Measurements from ENCODE around the gene BRICD5.
A peak's percentile ranks its signal among the peaks of the same experiment; 100 is the strongest.

BRICD5 gene

DNA sequence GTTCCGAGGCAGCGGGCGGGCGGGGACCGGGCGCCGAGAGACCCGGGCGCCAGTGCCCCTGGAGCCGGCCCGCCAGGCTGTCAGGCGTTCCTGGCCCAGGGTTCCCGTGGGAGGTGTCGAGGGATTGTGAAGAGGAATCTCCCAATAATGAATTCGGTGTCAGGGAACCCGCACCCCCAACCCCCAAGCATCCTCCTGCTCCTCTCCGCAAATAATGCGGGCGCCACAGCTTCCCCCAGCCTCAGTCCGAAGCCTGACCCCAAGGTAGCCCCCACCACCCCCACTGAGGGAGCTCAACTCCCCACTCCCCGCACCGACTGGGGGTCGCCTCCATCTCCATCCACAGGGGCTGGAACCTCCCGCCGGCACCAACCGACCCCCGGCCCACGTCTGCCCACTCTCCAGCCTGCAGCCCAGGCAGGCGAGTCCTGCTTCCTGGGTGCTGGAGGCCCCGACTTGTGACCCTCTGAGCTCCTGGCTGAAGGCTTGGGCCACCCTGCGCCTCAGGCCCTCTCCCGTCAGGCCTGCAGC is 13.6 kb downstream of the BRICD5 start:
- no peak for DNase-seq (ENCODE audit: low read depth)
- no peak overlapping the region for H3K4me3 ChIP-seq (ENCODE audit: low read depth, low read length)
- TF ChIP-seq, protein P1, sequence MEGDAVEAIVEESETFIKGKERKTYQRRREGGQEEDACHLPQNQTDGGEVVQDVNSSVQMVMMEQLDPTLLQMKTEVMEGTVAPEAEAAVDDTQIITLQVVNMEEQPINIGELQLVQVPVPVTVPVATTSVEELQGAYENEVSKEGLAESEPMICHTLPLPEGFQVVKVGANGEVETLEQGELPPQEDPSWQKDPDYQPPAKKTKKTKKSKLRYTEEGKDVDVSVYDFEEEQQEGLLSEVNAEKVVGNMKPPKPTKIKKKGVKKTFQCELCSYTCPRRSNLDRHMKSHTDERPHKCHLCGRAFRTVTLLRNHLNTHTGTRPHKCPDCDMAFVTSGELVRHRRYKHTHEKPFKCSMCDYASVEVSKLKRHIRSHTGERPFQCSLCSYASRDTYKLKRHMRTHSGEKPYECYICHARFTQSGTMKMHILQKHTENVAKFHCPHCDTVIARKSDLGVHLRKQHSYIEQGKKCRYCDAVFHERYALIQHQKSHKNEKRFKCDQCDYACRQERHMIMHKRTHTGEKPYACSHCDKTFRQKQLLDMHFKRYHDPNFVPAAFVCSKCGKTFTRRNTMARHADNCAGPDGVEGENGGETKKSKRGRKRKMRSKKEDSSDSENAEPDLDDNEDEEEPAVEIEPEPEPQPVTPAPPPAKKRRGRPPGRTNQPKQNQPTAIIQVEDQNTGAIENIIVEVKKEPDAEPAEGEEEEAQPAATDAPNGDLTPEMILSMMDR (IDR thresholded peaks at IDR 0.05; ENCODE audit: low read depth, low read length, missing control alignments) = no peak

DNA sequence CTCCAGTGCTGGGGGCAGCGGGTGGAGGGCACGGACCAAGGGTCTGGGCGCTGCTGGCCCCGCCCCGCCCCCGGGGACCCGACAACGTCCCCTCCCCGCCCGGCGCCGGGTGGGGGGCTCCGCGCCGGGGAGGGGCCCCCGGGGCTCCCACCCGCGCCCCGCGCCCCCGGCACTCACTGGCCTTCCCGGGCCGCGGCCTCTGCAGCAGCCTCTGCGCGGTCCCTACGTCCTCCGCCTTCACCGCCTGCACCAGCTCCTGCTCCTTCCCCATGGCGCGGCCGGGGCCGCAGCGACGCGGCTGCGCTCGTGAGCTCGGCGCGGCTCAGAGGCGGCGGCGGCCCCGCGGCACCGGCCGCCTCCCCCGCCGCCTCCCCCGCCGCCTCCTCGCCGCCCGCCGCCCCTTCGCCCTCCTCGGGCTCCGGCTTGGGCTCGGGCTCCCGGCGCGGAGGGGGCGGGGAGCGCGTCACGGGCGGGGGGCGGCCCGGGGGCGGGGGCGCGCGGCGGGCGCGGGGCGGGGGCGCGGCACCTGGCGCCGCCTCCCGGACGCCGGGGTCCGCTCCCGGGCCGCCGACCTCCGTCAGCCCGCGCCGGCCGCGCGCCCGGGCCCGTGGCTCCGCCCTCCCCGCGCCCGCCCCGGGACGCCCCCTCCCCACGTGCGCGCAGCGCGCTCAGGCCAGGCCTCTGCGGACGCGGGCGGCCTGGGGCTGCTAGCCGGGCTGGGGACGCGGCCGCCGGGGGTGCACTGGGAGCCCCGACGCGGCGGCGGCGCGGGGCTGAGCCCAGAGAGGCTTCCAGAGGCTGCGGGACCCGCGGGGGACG is 14.3 kb downstream of the BRICD5 start, which contains the start of gene CASKIN1:
CASKIN1 (minus strand) TSS at position 444 of the 819 bp plus-strand sequence; CDS start at position 271, 173 bp downstream.
- no peak for DNase-seq (ENCODE audit: low read depth)
- TF ChIP-seq, protein P1 (IDR thresholded peaks at IDR 0.05; ENCODE audit: low read depth, low read length, missing control alignments) = no peak
- no peak within 1 kb of the TSS for H3K4me3 ChIP-seq (ENCODE audit: low read depth, low read length)

DNA sequence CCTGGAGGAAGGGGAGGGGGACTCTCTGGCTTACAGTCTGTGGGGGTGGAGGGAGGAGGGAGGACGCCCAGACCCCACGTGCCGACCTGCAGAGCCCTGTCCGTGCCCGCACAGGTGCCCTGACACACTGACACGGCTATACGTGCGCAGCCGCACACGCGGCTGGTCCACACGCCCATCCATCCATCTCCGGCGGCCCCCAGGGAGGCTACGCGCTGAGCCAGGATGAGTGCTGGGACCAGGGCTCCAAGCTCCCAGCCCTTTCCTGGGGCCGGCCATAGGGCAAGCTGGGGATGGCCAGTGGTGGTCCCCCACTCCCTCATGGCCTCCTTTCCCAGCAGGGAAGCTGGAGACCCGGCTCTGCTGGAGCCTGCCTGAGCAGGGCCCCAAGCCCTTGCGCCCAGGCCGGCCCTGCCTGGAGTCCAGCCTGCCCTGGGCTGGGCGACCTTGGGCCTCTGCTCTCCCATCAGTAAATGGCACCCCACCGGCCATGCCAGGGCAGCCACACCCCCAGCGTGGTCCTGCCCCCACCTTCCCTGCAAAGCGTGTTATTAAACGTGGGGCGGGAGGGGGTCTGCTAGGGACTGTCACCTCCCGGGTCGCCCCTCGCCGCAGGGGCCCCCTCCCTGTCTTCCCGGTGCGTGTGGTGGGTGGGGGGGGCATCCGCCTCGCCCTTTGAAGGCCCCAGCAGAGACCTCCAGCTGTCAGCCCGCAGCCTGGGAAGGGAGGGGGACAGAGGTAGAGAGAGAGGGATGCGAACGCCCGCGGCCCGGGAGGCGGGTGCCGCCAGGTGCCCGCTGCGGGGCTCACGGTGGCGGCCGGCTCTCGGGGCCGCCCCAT is 15.1 kb downstream of the BRICD5 start:
- H3K4me3 ChIP-seq (ENCODE audit: low read depth, low read length) = no peak overlapping the region
- no peak for DNase-seq (ENCODE audit: low read depth)
- TF ChIP-seq, protein P1 (IDR thresholded peaks at IDR 0.05; ENCODE audit: low read depth, low read length, missing control alignments) = no peak

DNA sequence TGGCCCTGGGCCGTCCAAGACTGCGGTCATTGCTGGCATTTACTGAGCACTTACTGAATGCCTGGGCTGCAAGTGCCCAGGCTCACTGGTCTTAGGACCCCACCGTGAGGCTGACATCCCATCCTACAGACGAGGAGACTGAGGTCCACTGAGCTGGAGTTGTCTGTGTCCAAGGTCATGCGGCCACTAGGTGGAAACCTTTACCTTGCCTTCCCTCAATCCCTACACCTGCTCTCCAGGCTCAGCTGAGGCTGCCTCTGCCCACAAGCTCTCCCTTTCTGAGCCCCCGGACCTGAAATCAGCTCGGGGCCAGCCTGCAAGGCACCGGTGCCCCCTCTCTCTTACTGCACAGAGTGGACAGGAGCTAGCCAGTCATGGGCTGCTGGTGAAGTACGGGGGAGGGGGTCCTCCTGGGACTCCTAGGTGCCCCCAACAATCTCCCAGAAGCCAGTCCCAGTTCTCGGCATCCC is 15.8 kb downstream of the BRICD5 start:
- peak; percentile 27 for DNase-seq (ENCODE audit: low read depth)
- H3K4me3 ChIP-seq (ENCODE audit: low read depth, low read length) = no peak overlapping the region
- TF ChIP-seq, protein P1 (IDR thresholded peaks at IDR 0.05; ENCODE audit: low read depth, low read length, missing control alignments) = peak; percentile 66

DNA sequence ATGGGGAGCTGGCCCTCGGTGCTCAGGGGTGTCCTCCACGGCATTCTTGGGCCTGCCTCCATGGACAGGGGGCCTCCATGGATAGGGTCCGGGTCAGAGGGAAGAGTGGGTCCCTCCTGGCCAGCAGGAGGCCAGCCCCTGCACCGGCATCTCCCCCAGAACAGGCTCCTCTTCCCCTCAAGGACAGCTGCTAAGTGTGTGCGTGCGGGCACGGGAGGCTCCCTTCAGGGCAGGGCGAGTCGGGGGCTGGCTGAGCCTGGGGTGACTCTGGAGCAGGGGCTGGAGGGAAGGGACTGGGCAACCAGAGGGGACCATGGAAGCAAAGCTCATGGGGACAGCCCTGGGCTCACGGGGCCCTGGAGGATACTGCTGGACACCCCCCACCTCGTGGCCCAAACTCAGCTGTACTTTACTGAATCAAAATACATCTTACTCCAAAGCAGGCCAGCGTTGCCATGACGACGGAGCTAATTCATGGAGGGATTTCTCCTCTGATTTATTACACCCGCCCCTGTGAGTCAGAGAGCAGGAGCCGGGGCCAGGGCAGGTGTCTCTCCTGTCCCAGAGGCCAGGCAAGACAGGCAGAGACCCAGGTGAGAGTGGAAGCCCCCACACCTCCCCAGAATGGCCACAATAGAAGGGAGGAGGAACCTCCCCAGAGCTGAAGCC is 16.4 kb downstream of the BRICD5 start:
- no peak for DNase-seq (ENCODE audit: low read depth)
- TF ChIP-seq, protein P1 (IDR thresholded peaks at IDR 0.05; ENCODE audit: low read depth, low read length, missing control alignments) = no peak
- H3K4me3 ChIP-seq (ENCODE audit: low read depth, low read length) = no peak overlapping the region

DNA sequence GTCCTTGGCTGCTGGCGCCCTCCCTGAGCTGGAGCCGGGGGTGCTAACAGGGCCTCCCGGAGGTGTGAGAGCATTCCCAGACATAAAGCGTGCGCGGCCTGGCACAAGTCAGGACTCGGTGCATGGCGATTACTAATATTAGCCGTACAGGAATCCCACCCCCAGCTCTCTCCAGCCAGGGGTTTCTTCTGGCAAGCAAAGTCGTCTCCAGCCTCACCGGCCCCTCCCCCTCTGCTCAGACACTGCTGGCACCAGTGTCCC is 19.3 kb downstream of the BRICD5 start:
- TF ChIP-seq, protein P1 (IDR thresholded peaks at IDR 0.05; ENCODE audit: low read depth, low read length, missing control alignments) = no peak
- no peak for DNase-seq (ENCODE audit: low read depth)
- H3K4me3 ChIP-seq (ENCODE audit: low read depth, low read length) = no peak overlapping the region
